Neural cell (in vitro differentiated cells): ENCODE results near the gene DGLUCY. TPM values are rescaled to one million over a fixed set of nuclear protein-coding genes. Genes with fewer than 3 reads are reported as not detected.

Experiments
- H2AFZ ChIP-seq: fragments of 200-600, 300-800 bp; sonication (generic), shearing (Covaris generic); 2 replicates; pipeline ENCODE4 v1.6.0; 2014; ENCODE audit warnings: low read depth, mild to moderate bottlenecking, antibody characterized with exemption, low read length, moderate library complexity
- H3F3A ChIP-seq: fragments of 200-600 bp; shearing (Covaris generic); 2 replicates; pipeline ENCODE4 v1.6.1; 2016; ENCODE audit warnings: mild to moderate bottlenecking, moderate library complexity, mixed read lengths, antibody characterized with exemption, low read length; ENCODE audit not compliant: insufficient read depth, poor library complexity, severe bottlenecking
- H3K27ac ChIP-seq: fragments of 200-600, 300-800 bp; sonication (generic), shearing (Covaris generic); 2 replicates; pipeline ENCODE4 v1.5.1; 2014; ENCODE audit warnings: mild to moderate bottlenecking, low read length, moderate library complexity
- H3K27me3 ChIP-seq: fragments of 300-800, 200-600 bp; sonication (generic), shearing (Covaris generic); 2 replicates; pipeline ENCODE4 v1.6.0; 2014; ENCODE audit warnings: mild to moderate bottlenecking, low read depth, low read length, moderate library complexity; ENCODE audit not compliant: insufficient read depth
- H3K36me3 ChIP-seq: fragments of 300-800, 200-600 bp; sonication (generic), shearing (Covaris generic); 2 replicates; pipeline ENCODE4 v1.5.1; 2014; ENCODE audit warnings: mild to moderate bottlenecking, antibody characterized with exemption, low read length, moderate library complexity; ENCODE audit not compliant: insufficient read depth
- H3K4me2 ChIP-seq: fragments of 300-800, 200-600 bp; sonication (generic), shearing (Covaris generic); 2 replicates; pipeline ENCODE4 v1.6.0; 2014; ENCODE audit warnings: mild to moderate bottlenecking, low read length
- H3K4me3 ChIP-seq: fragments of 300-800, 200-600 bp; sonication (generic), shearing (Covaris generic); 2 replicates; pipeline ENCODE4 v1.5.1; 2014; ENCODE audit warnings: mild to moderate bottlenecking, low read length, moderate library complexity
- H3K79me2 ChIP-seq: fragments of 200-600 bp; shearing (Covaris generic); replicated peaks from 2 replicates; pipeline ENCODE4 v1.6.0; 2014; ENCODE audit warnings: mild to moderate bottlenecking, low read length, moderate library complexity; ENCODE audit not compliant: insufficient read depth
- H3K9ac ChIP-seq: fragments of 300-800, 200-600 bp; sonication (generic), shearing (Covaris generic); 2 replicates; pipeline ENCODE4 v1.6.1; 2016; ENCODE audit warnings: mild to moderate bottlenecking, low read length, mixed read lengths
- H3K9me2 ChIP-seq: fragments of 200-600 bp; shearing (Covaris generic); 2 replicates; pipeline ENCODE4 v1.6.1; 2016; ENCODE audit warnings: mild to moderate bottlenecking, low read length, mixed read lengths; ENCODE audit not compliant: insufficient read depth
- H3K9me3 ChIP-seq: fragments of 200-600, 300-800 bp; sonication (generic), shearing (Covaris generic); 2 replicates; pipeline ENCODE4 v1.6.1; 2016; ENCODE audit warnings: mild to moderate bottlenecking, mixed run types, low read length, moderate library complexity, mixed read lengths
- H4K20me1 ChIP-seq: fragments of 200-600 bp; shearing (Covaris generic); 2 replicates; pipeline ENCODE4 v1.6.1; 2016; ENCODE audit warnings: mild to moderate bottlenecking, mixed run types; ENCODE audit not compliant: insufficient read depth
- EP300 ChIP-seq: fragments of 450-650 bp; conservative IDR thresholded peaks from 2 replicates; pipeline ENCODE4 v1.6.1; 2014; ENCODE audit warnings: antibody characterized with exemption, mild to moderate bottlenecking, moderate library complexity; ENCODE audit not compliant: poor library complexity, severe bottlenecking
- EZH2 ChIP-seq: fragments of 200-600, 300-800 bp; shearing (Covaris generic), sonication (generic); IDR thresholded peaks from 2 replicates; pipeline ENCODE4 v1.6.1; 2014; ENCODE audit warnings: antibody characterized with exemption, low read length, borderline replicate concordance, mild to moderate bottlenecking; ENCODE audit not compliant: insufficient read depth, poor library complexity, severe bottlenecking
- MXI1 ChIP-seq: fragments of 450-650 bp; conservative IDR thresholded peaks from 2 replicates; pipeline ENCODE4 v1.6.1; 2014; ENCODE audit warnings: antibody characterized with exemption, mild to moderate bottlenecking; ENCODE audit not compliant: poor library complexity, severe bottlenecking
- POLR2AphosphoS5 ChIP-seq: IDR thresholded peaks from 2 replicates; pipeline ENCODE4 v1.6.1; 2012
- RAD21 ChIP-seq: fragments of 450-650 bp; conservative IDR thresholded peaks from 2 replicates; pipeline ENCODE4 v1.6.1; 2014; ENCODE audit warnings: antibody characterized with exemption, mild to moderate bottlenecking, moderate library complexity
- SMC3 ChIP-seq: fragments of 450-650 bp; conservative IDR thresholded peaks from 2 replicates; pipeline ENCODE4 v1.6.1; 2014; ENCODE audit warnings: antibody characterized with exemption, mild to moderate bottlenecking, moderate library complexity; ENCODE audit not compliant: poor library complexity
- TAF1 ChIP-seq: IDR thresholded peaks from 2 replicates; pipeline ENCODE4 v1.6.1; 2012; ENCODE audit warnings: low read depth
- polyA plus RNA-seq: library from polyadenylated mRNA; depleted of rRNA; stranded (reverse); fragments of >200 nt; gene quantifications from 2 replicates; pipeline ENCODE4 v1.2.3, GENCODE V29; 2014
- TF ChIP-seq, protein P1 (sequence below): IDR thresholded peaks from 2 replicates; pipeline ENCODE4 v1.6.1; 2012; ENCODE audit warnings: borderline replicate concordance
- TF ChIP-seq, protein P2 (sequence below): fragments of 450-650 bp; IDR thresholded peaks from 2 replicates; pipeline ENCODE4 v1.5.1; 2014; ENCODE audit warnings: antibody characterized with exemption, mild to moderate bottlenecking, moderate library complexity; ENCODE audit not compliant: poor library complexity, severe bottlenecking

DGLUCY gene
- polyA plus RNA-seq, 1 donor from 2014 or later, result 30.5 TPM

DNA sequence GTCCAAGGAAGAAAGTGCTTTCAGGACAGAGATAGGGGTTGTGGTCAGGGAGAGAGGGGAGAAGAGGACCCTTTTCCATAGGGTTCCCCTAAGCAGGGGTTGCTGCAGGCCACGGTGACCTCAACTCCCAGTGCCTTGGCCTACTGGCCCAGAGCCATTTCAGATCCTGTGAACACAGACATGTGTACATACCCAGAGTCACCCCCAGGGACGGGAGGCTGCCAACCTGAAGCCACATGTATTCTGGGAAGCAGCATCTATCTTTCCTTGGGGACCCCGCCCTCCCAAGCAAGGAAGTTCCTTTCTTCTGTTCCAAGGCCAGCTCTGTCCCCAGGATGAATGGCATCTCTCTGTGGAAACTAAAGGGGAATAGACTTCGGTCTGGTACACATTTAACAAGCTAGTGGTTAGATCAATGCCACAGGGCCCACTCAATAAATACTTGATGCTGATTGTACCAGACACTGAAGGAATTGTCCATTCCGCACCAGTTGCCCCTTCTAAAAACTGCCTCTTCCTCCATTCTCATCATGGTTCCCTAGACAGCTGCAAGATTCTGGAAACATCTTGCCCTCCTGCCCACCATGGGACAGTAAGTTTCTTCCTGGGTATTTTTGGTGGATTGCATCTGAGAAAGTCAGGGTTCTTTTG is 25.2 kb upstream of the DGLUCY start:
- Histone ChIP-seq H4K20me1 (no peaks in the 10 kb centered on the region), H3F3A (no peaks in the 10 kb centered on the region), H3K9me2 (no peaks in the 10 kb centered on the region), H2AFZ (no peak overlapping the region), H3K27me3 (no peaks in the 10 kb centered on the region), H3K4me2 (no peak overlapping the region), H3K9ac (no peak overlapping the region), H3K27ac (no peak overlapping the region), H3K79me2 (no peaks in the 10 kb centered on the region), H3K36me3 (no peaks in the 10 kb centered on the region), H3K4me3 (no peak overlapping the region), H3K9me3 (no peaks in the 10 kb centered on the region)
- TF ChIP-seq, protein P1, sequence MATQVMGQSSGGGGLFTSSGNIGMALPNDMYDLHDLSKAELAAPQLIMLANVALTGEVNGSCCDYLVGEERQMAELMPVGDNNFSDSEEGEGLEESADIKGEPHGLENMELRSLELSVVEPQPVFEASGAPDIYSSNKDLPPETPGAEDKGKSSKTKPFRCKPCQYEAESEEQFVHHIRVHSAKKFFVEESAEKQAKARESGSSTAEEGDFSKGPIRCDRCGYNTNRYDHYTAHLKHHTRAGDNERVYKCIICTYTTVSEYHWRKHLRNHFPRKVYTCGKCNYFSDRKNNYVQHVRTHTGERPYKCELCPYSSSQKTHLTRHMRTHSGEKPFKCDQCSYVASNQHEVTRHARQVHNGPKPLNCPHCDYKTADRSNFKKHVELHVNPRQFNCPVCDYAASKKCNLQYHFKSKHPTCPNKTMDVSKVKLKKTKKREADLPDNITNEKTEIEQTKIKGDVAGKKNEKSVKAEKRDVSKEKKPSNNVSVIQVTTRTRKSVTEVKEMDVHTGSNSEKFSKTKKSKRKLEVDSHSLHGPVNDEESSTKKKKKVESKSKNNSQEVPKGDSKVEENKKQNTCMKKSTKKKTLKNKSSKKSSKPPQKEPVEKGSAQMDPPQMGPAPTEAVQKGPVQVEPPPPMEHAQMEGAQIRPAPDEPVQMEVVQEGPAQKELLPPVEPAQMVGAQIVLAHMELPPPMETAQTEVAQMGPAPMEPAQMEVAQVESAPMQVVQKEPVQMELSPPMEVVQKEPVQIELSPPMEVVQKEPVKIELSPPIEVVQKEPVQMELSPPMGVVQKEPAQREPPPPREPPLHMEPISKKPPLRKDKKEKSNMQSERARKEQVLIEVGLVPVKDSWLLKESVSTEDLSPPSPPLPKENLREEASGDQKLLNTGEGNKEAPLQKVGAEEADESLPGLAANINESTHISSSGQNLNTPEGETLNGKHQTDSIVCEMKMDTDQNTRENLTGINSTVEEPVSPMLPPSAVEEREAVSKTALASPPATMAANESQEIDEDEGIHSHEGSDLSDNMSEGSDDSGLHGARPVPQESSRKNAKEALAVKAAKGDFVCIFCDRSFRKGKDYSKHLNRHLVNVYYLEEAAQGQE, result no peak
- TF ChIP-seq POLR2AphosphoS5 (no peak), RAD21 (no peak), EZH2 (no peak), MXI1 (no peak), EP300 (no peak), SMC3 (no peak), TAF1 (no peak)
- TF ChIP-seq, protein P2, sequence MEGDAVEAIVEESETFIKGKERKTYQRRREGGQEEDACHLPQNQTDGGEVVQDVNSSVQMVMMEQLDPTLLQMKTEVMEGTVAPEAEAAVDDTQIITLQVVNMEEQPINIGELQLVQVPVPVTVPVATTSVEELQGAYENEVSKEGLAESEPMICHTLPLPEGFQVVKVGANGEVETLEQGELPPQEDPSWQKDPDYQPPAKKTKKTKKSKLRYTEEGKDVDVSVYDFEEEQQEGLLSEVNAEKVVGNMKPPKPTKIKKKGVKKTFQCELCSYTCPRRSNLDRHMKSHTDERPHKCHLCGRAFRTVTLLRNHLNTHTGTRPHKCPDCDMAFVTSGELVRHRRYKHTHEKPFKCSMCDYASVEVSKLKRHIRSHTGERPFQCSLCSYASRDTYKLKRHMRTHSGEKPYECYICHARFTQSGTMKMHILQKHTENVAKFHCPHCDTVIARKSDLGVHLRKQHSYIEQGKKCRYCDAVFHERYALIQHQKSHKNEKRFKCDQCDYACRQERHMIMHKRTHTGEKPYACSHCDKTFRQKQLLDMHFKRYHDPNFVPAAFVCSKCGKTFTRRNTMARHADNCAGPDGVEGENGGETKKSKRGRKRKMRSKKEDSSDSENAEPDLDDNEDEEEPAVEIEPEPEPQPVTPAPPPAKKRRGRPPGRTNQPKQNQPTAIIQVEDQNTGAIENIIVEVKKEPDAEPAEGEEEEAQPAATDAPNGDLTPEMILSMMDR, result no peak

- H3K27ac ChIP-seq, result no peak overlapping the region
- H3F3A ChIP-seq, result no peaks in the 10 kb centered on the region
- H3K9me3 ChIP-seq, result no peaks in the 10 kb centered on the region
- TF ChIP-seq, protein P1, result no peak
- H3K36me3 ChIP-seq, result no peaks in the 10 kb centered on the region
- H3K9me2 ChIP-seq, result no peaks in the 10 kb centered on the region
- H3K79me2 ChIP-seq, result no peaks in the 10 kb centered on the region
- H4K20me1 ChIP-seq, result no peaks in the 10 kb centered on the region
- no peak overlapping the region for H3K4me2 ChIP-seq
- no peak overlapping the region for H3K9ac ChIP-seq
- H2AFZ ChIP-seq, result no peak overlapping the region
- H3K27me3 ChIP-seq, result no peaks in the 10 kb centered on the region
- H3K4me3 ChIP-seq, result no peak overlapping the region
These were observed 23.8 kb upstream of the DGLUCY start for GRCh38 chr14:91089958-91090535.
